K562 (cell line): ENCODE results near the gene ENHO. TPM values are rescaled to one million over a fixed set of nuclear protein-coding genes. Genes with fewer than 3 reads are reported as not detected.

Experiments
- ATAC-seq: fragments of 200-7000 bp; cut with Tn5 transposase; 3 replicates; pipeline ENCODE4 v1.9.1; 2020; ENCODE audit warnings: moderate library complexity
- BruUV-seq: library from RNA; stranded (reverse); fragments of 400-500 nt; replicated peaks from 2 replicates; lab custom pipeline; 2021; lab: Mats Ljungman, UMichigan
- CTCF ChIA-PET: fragments of 300-600 bp; formaldehyde crosslinking; extraction: SDS; loops from one replicate; lab custom pipeline; 2021; ENCODE audit warnings: low intra/inter-chr PET ratio; lab: Yijun Ruan, JAX
- POLR2A ChIA-PET: fragments of 300-600, 350-650 bp; sonication (Branson Sonifier 250); formaldehyde crosslinking; extraction: SDS; loops from one replicate; lab custom pipeline; 2021; ENCODE audit warnings: antibody characterized with exemption, inconsistent platforms; lab: Yijun Ruan, JAX
- DNase-seq, 4 experiments: peaks; one replicate each; pipeline versions ENCODE4 v3.0.0 to v3.0.0-alpha.2; 2011 to 2018; ENCODE audit warnings: low spot score in 3 of 4, mixed read lengths in 3 of 4; ENCODE audit errors: extremely low read depth in 1 of 4
- FAIRE-seq: peaks from 2 replicates; lab custom pipeline; 2011; peaks lifted over from hg19 to GRCh38; lab: Jason Lieb, UNC
- H2AFZ ChIP-seq: 2 replicates; pipeline ENCODE4 v1.6.0; 2011; ENCODE audit warnings: low read depth, low read length, control low read depth, inconsistent platforms
- H3K27ac ChIP-seq: fragments of 200-600 bp; 3 replicates; pipeline ENCODE4 v1.8.0; 2011; ENCODE audit warnings: low read depth, mild to moderate bottlenecking, control low read depth, inconsistent platforms, low read length, moderate library complexity, mixed read lengths; ENCODE audit errors: extremely low read depth
- H3K27me3 ChIP-seq, 2 experiments: fragments of 300-600 bp in 1 of 2; 2 replicates in 1 of 2; 3 replicates in 1 of 2; pipeline versions ENCODE4 v1.6.0 to v1.8.0; 2011; ENCODE audit warnings: inconsistent platforms in 2 of 2, low read length in 2 of 2, mild to moderate bottlenecking in 1 of 2, mixed read lengths in 1 of 2, moderate library complexity in 1 of 2; ENCODE audit not compliant: control insufficient read depth in 2 of 2, insufficient read depth in 2 of 2
- H3K36me3 ChIP-seq: fragments of 300-600 bp; 3 replicates; pipeline ENCODE4 v1.8.0; 2011; ENCODE audit warnings: mild to moderate bottlenecking, low read length, inconsistent platforms; ENCODE audit not compliant: control insufficient read depth, insufficient read depth
- H3K4me1 ChIP-seq, 2 experiments: fragments of 200-600 bp in 1 of 2; replicated peaks in 1 of 2; 2 replicates in 1 of 2; 3 replicates in 1 of 2; pipeline versions ENCODE4 v1.5.1 to v1.8.0; 2011; ENCODE audit warnings: inconsistent platforms in 2 of 2, low read length in 2 of 2, mild to moderate bottlenecking in 1 of 2, mixed read lengths in 1 of 2, moderate library complexity in 1 of 2; ENCODE audit not compliant: control insufficient read depth in 2 of 2, insufficient read depth in 2 of 2
- H3K4me2 ChIP-seq: 2 replicates; pipeline ENCODE4 v1.6.1; 2011; ENCODE audit warnings: low read length, control low read depth, inconsistent platforms, mixed read lengths; ENCODE audit not compliant: insufficient read depth
- H3K4me3 ChIP-seq: fragments of 200-600 bp; sonication (generic), shearing (Covaris generic); 2 replicates; pipeline ENCODE4 v1.5.1; 2016; ENCODE audit warnings: control low read depth, inconsistent platforms
- H3K79me2 ChIP-seq: fragments of 200-600 bp; 3 replicates; pipeline ENCODE4 v1.8.0; 2011; ENCODE audit warnings: low read length, inconsistent platforms; ENCODE audit not compliant: control insufficient read depth, insufficient read depth
- H3K9ac ChIP-seq, 2 experiments: 2 replicates each; pipeline versions ENCODE4 v1.6.0 to v1.6.1; 2011; ENCODE audit warnings: low read depth in 2 of 2, low read length in 2 of 2, control low read depth in 1 of 2, inconsistent platforms in 1 of 2, mild to moderate bottlenecking in 1 of 2, mixed read lengths in 1 of 2; ENCODE audit not compliant: insufficient read depth in 1 of 2
- H3K9me1 ChIP-seq: one replicate; pipeline ENCODE4 v1.6.0; 2011; ENCODE audit warnings: inconsistent platforms, mild to moderate bottlenecking, low read length, moderate library complexity; ENCODE audit not compliant: control insufficient read depth, insufficient read depth
- H3K9me3 ChIP-seq: replicated peaks from 2 replicates; pipeline ENCODE4 v1.5.1; 2011; ENCODE audit warnings: low read depth, low read length, inconsistent platforms; ENCODE audit not compliant: control insufficient read depth, insufficient read depth
- H4K20me1 ChIP-seq: replicated peaks from 2 replicates; pipeline ENCODE4 v1.6.1; 2011; ENCODE audit warnings: low read length, inconsistent platforms, mixed read lengths; ENCODE audit not compliant: control insufficient read depth, insufficient read depth
- BCLAF1 ChIP-seq, 2 experiments: fragments of 450-650 bp in 1 of 2; IDR thresholded peaks; 2 replicates each; pipeline ENCODE4 v1.6.1; 2011 to 2017; ENCODE audit warnings: low read depth in 2 of 2, antibody characterized with exemption in 1 of 2, borderline replicate concordance in 1 of 2, low read length in 1 of 2, mild to moderate bottlenecking in 1 of 2, mixed read lengths in 1 of 2; ENCODE audit not compliant: control insufficient read depth in 1 of 2
- HMGXB4 ChIP-seq: sonication (generic); formaldehyde crosslinking; IDR thresholded peaks from 2 replicates; pipeline ENCODE4 v1.8.1; 2023; ENCODE audit warnings: mild to moderate bottlenecking, missing genetic modification reagents
- HSF4 ChIP-seq: fragments of 250-450 bp; sonication (Bioruptor Pico); IDR thresholded peaks from 2 replicates; pipeline ENCODE4 v2.1.2; 2022; ENCODE audit warnings: mild to moderate bottlenecking, moderate library complexity, borderline replicate concordance
- NFIX ChIP-seq: fragments of 250-450 bp; sonication (Bioruptor Pico); IDR thresholded peaks from 2 replicates; pipeline ENCODE4 v1.4.0; 2020; ENCODE audit warnings: low read depth, mild to moderate bottlenecking, moderate library complexity
- POLR2G ChIP-seq: fragments of 200-400 bp; formaldehyde crosslinking; IDR thresholded peaks from 2 replicates; pipeline ENCODE4 v1.6.1; 2017; ENCODE audit warnings: low read depth, mild to moderate bottlenecking, antibody characterized with exemption, low read length, moderate library complexity
- RFX1 ChIP-seq: fragments of 450-650 bp; IDR thresholded peaks from 2 replicates; pipeline ENCODE4 v1.6.1; 2016; ENCODE audit warnings: mild to moderate bottlenecking, moderate library complexity
- RHOXF2B ChIP-seq: fragments of 250-450 bp; sonication (Bioruptor Pico); conservative IDR thresholded peaks from 2 replicates; pipeline ENCODE4 v1.5.1; 2021
- SMAD3 ChIP-seq: fragments of 450-650 bp; formaldehyde crosslinking; conservative IDR thresholded peaks from 2 replicates; pipeline ENCODE4 v1.4.0; 2020; ENCODE audit warnings: mild to moderate bottlenecking
- SNAPC5 ChIP-seq: fragments of 250-450 bp; sonication (Bioruptor Pico); IDR thresholded peaks from 2 replicates; pipeline ENCODE4 v1.8.0; 2021; ENCODE audit warnings: moderate library complexity, mild to moderate bottlenecking, inconsistent platforms
- SPI1 ChIP-seq: IDR thresholded peaks from 2 replicates; pipeline ENCODE4 v1.6.1; 2011; ENCODE audit warnings: low read depth, low read length, control low read depth, borderline replicate concordance
- TAF15 ChIP-seq: fragments of 200-400 bp; formaldehyde crosslinking; IDR thresholded peaks from 2 replicates; pipeline ENCODE4 v1.6.1; 2017; ENCODE audit warnings: mild to moderate bottlenecking, low read depth, low read length, moderate library complexity
- TEAD1 ChIP-seq, 2 experiments: fragments of 450-650 bp in 1 of 2; sonication (generic) in 1 of 2; formaldehyde crosslinking; IDR thresholded peaks; 2 replicates each; pipeline versions ENCODE4 v1.4.0 to v1.8.0; 2020 to 2022; ENCODE audit warnings: mild to moderate bottlenecking in 2 of 2, missing genetic modification reagents in 1 of 2
- ZNF507 ChIP-seq: conservative IDR thresholded peaks from 2 replicates; pipeline ENCODE4 v1.6.1; 2017; ENCODE audit warnings: missing genetic modification characterization, missing compliant biosample characterization
- WGBS: fragments of 100-300 bp; shearing (Covaris generic); methylation state at CpG from one replicate; pipeline ENCODE4 v1.1.6; 2016; ENCODE audit warnings: low coverage, mixed read lengths; ENCODE audit not compliant: insufficient coverage; ENCODE audit errors: missing lambda C conversion rate; 5-methylcytosine and 5-hydroxymethylcytosine counted together
- in situ Hi-C: fragments of 300-500 bp; cut with MboI; formaldehyde crosslinking; loops from 4 replicates; pipeline ENCODE4 v1.15.0; 2018; ENCODE audit warnings: inconsistent platforms, mixed read lengths
- intact Hi-C: fragments of 100-400 bp; cut with micrococcal nuclease; formaldehyde crosslinking; loops from 2 replicates; pipeline ENCODE4 v1.14.2; 2022
- polyA plus RNA-seq, 8 experiments: library from polyadenylated mRNA; depleted of rRNA in 4 of 8; stranded (reverse) in 5 of 8; unstranded in 3 of 8; fragments of >200 nt; fragmentation: Nextera tagmentation in 2 of 8; fragmentation: Illumina TruSeq in 1 of 8; extraction: Ambion mirVana in 2 of 8; extraction: Trizol in 1 of 8; gene quantifications; 2 replicates each; pipeline versions ENCODE4 v1.2.1 to v1.2.3, GENCODE V29; 2011 to 2014; ENCODE audit warnings: inconsistent platforms in 1 of 8, missing spikeins in 1 of 8
- total RNA-seq, 7 experiments: library from RNA; depleted of rRNA in 6 of 7; stranded (reverse); fragments of >200 nt in 6 of 7; fragmentation: Illumina TruSeq in 2 of 7; extraction: Trizol in 2 of 7; gene quantifications; 2 replicates each; pipeline versions ENCODE4 v1.2.1 to v1.2.3, GENCODE V29; 2011 to 2021; ENCODE audit warnings: low replicate concordance in 1 of 7
- TF ChIP-seq, protein P1 (sequence below): fragments of 250-450 bp; sonication (Bioruptor Pico); IDR thresholded peaks from 2 replicates; pipeline ENCODE4 v1.8.0; 2022; ENCODE audit warnings: moderate library complexity, mild to moderate bottlenecking, inconsistent platforms

Gene ENHO
- total and polyA plus RNA-seq, 9 of the 15 experiments (the other 6 are each of a cell fraction or from before 2014, with no cell fraction given): 0.24 TPM; not detected in 8

DNA sequence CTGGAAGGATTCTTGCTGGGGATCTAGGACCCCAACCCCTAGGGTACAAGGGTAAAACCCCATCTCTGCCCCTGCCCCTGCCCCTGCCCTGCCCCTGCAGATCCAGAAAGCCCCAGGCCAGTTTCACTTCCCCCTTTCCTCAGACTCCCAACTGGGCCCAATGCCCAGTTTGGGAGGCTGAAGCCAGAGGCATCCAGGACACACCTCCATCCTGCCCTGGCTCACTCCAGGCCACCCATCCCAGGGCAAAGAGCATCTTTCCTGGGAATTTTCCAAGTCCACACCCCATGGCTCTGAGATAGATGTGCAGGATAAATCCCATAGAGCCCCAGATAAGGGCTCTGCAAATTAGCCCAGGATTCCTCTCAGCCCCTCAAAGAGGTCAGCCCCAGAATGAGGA lies 49.3 kb upstream of the ENHO start (continued):
- TF ChIP-seq HMGXB4: no peak
- TF ChIP-seq SPI1: no peak
- TF ChIP-seq ZNF507 (tag): no peak
- TF ChIP-seq TAF15: no peak
- TF ChIP-seq, all 486 proteins: peak for 0

DNA sequence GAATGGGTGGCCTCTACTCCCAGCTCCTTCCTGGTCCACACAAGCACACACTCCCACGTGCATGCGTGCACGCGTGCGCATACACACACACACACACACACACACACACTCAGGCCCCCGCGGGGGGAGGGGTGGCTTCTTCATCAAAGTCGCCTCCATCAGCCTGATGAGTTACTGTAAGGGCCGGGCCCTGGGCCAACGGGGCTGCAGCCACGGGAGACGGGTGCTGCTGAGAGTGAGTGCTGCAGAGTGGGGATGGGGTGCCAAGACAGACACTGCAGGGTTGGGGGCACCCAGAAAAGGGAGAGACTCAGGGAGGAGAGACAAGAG lies 48.7 kb upstream of the ENHO start:
- no peaks in the 10 kb centered on the region for H3K79me2 ChIP-seq
- 0% methylated on average over 10 of the region's 12 CpGs for WGBS
- H3K4me3 ChIP-seq: no peak overlapping the region
- no peaks in the 10 kb centered on the region for H3K9me3 ChIP-seq
- no peak overlapping the region for H3K27ac ChIP-seq
- FAIRE-seq: no peak
- peaks cover 4% of the 10 kb centered on the region; the same call in 1 of the 2 replicates for H4K20me1 ChIP-seq
- no TSS peak for BruUV-seq
- H2AFZ ChIP-seq: no peak overlapping the region
- ChIA-PET POLR2A (interaction anchor here (0.6 kb wide), 1 partner anchor 10 kb away, joined by 3 read pairs; no protein-coding TSS in a partner anchor), CTCF (no interaction called here)
- H3K36me3 ChIP-seq: no peaks in the 10 kb centered on the region
- no peak overlapping the region for H3K9ac ChIP-seq
- H3K4me2 ChIP-seq: no peak overlapping the region
- peaks cover 13 to 79% of the 10 kb centered on the region in 2 experiments for H3K27me3 ChIP-seq
- TF ChIP-seq RHOXF2B (CRISPR knock-in tag) (no peak), BCLAF1 (IDR thresholded peaks at IDR 0.05; ENCODE audit: borderline replicate concordance in 1 of 2, control insufficient read depth in 1 of 2, low read depth in 2 of 2, low read length in 1 of 2) (no peak), RFX1 (no peak), POLR2G (no peak), SMAD3 (no peak), NFIX (CRISPR knock-in tag) (no peak), TEAD1 (CRISPR knock-in tag; IDR thresholded peaks at IDR 0.05) (no peak), HSF4 (CRISPR knock-in tag) (no peak), SNAPC5 (CRISPR knock-in tag) (no peak)
- TF ChIP-seq, protein P1, sequence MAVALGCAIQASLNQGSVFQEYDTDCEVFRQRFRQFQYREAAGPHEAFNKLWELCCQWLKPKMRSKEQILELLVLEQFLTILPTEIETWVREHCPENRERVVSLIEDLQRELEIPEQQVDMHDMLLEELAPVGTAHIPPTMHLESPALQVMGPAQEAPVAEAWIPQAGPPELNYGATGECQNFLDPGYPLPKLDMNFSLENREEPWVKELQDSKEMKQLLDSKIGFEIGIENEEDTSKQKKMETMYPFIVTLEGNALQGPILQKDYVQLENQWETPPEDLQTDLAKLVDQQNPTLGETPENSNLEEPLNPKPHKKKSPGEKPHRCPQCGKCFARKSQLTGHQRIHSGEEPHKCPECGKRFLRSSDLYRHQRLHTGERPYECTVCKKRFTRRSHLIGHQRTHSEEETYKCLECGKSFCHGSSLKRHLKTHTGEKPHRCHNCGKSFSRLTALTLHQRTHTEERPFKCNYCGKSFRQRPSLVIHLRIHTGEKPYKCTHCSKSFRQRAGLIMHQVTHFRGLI (CRISPR knock-in tag): no peak
- ATAC-seq: no peak
- no peak for DNase-seq
- no peaks in the 10 kb centered on the region for H3K4me1 ChIP-seq
- in situ Hi-C loops (no loop called here), intact Hi-C loops (no loop called here)
- no peaks in the 10 kb centered on the region for H3K9me1 ChIP-seq
